ENCODE results near the gene DLG2. TPM values are rescaled to one million over a fixed set of nuclear protein-coding genes. Genes with fewer than 3 reads are reported as not detected.

The DLG2 gene
- total and polyA plus RNA-seq, 7 donors: 0.23 to 5.3 (median 3.4) TPM

GRCh38 chr11:85575388-85575787, 51.8 kb downstream of the DLG2 start:
- no peaks in the 10 kb centered on the region for H3K4me1 ChIP-seq
- intact Hi-C loops (cut with DNase I): no loop called here
- 100% methylated on average over 1 of the region's 1 CpG for WGBS, 3 donors
- H3K36me3 ChIP-seq (ENCODE audit: insufficient read depth in 1 of 2, low read depth in 1 of 2): no peaks in the 10 kb centered on the region
- no peak overlapping the region for H3K4me3 ChIP-seq
- no peak for TF ChIP-seq CTCF (IDR thresholded peaks at IDR 0.05)
- peaks cover 5% of the 10 kb centered on the region for H3K9me3 ChIP-seq
- H3K27me3 ChIP-seq (ENCODE audit: insufficient read depth in 3 of 3, low read length in 2 of 3): no peaks in the 10 kb centered on the region
- ATAC-seq: no peak
- DNase-seq: no peak
- no peak overlapping the region for H3K27ac ChIP-seq

- TF ChIP-seq CTCF (IDR thresholded peaks at IDR 0.05): no peak
- H3K27me3 ChIP-seq (ENCODE audit: insufficient read depth in 3 of 3, low read length in 2 of 3): no peaks in the 10 kb centered on the region
- 50 to 71% (median 59%) methylated on average over 2 of the region's 2 CpGs for WGBS, 3 donors
- no peak overlapping the region for H3K27ac ChIP-seq
- H3K4me3 ChIP-seq: no peak overlapping the region
- H3K4me1 ChIP-seq: no peaks in the 10 kb centered on the region
- ATAC-seq (no peak), DNase-seq (no peak)
- H3K36me3 ChIP-seq (ENCODE audit: insufficient read depth in 1 of 2, low read depth in 1 of 2): no peaks in the 10 kb centered on the region
- no peaks in the 10 kb centered on the region for H3K9me3 ChIP-seq
- intact Hi-C loops (cut with DNase I): no loop called here
Measured at GRCh38 chr11:85572056-85572455, 55.1 kb downstream of the DLG2 start.

- ATAC-seq (no peak), DNase-seq (no peak)
- intact Hi-C loops (cut with DNase I): no loop called here
- Histone ChIP-seq H3K4me3 (no peak overlapping the region), H3K27me3 (ENCODE audit: insufficient read depth in 3 of 3, low read length in 2 of 3) (no peaks in the 10 kb centered on the region), H3K27ac (no peak overlapping the region), H3K9me3 (no peaks in the 10 kb centered on the region), H3K36me3 (ENCODE audit: insufficient read depth in 1 of 2, low read depth in 1 of 2) (no peaks in the 10 kb centered on the region), H3K4me1 (no peaks in the 10 kb centered on the region)
- no peak for TF ChIP-seq CTCF (IDR thresholded peaks at IDR 0.05)
- WGBS, 3 donors: 93 to 96% (median 94%) methylated on average over 4 of the region's 4 CpGs
Measured at GRCh38 chr11:85569525-85569924, 57.6 kb downstream of the DLG2 start.

- Histone ChIP-seq H3K36me3 (ENCODE audit: insufficient read depth in 1 of 2, low read depth in 1 of 2) (no peaks in the 10 kb centered on the region), H3K27me3 (ENCODE audit: insufficient read depth in 3 of 3, low read length in 2 of 3) (no peaks in the 10 kb centered on the region), H3K27ac (no peak overlapping the region), H3K9me3 (peaks cover 7% of the 10 kb centered on the region), H3K4me3 (no peak overlapping the region), H3K4me1 (no peaks in the 10 kb centered on the region)
- TF ChIP-seq CTCF (IDR thresholded peaks at IDR 0.05): no peak
- ATAC-seq (no peak), DNase-seq (no peak)
- intact Hi-C loops (cut with DNase I): no loop called here
- WGBS, 3 donors: 91 to 93% (median 92%) methylated on average over 2 of the region's 2 CpGs
Measured at GRCh38 chr11:85558411-85558810, 68.7 kb downstream of the DLG2 start.

- H3K27me3 ChIP-seq (ENCODE audit: insufficient read depth in 3 of 3, low read length in 2 of 3): no peaks in the 10 kb centered on the region
- H3K9me3 ChIP-seq: no peaks in the 10 kb centered on the region
- H3K4me1 ChIP-seq: no peaks in the 10 kb centered on the region
- 64 to 79% (median 66%) methylated on average over 1 of the region's 1 CpG for WGBS, 3 donors
- intact Hi-C loops (cut with DNase I): no loop called here
- no peak for DNase-seq
- H3K4me3 ChIP-seq: no peak overlapping the region
- TF ChIP-seq CTCF (IDR thresholded peaks at IDR 0.05): no peak
- H3K27ac ChIP-seq: no peak overlapping the region
- no peaks in the 10 kb centered on the region for H3K36me3 ChIP-seq (ENCODE audit: insufficient read depth in 1 of 2, low read depth in 1 of 2)
- ATAC-seq: no peak
Measured at GRCh38 chr11:85551881-85552280, 75.3 kb downstream of the DLG2 start.
